CD4-positive, alpha-beta T cell (primary cell): Measurements from ENCODE around the gene TEX12. TPM values are rescaled to one million over a fixed set of nuclear protein-coding genes. Genes with fewer than 3 reads are reported as not detected.

Experiments
- ATAC-seq: fragments of 200-7000 bp; cut with Tn5 transposase; one replicate; pipeline ENCODE4 v1.10.0; 2022; ENCODE audit warnings: mild to moderate bottlenecking; ENCODE audit not compliant: poor library complexity
- CTCF ChIA-PET: fragments of 350-600 bp; sonication (Branson Sonifier 250); formaldehyde crosslinking; loops from one replicate; lab custom pipeline; 2021; ENCODE audit warnings: antibody characterized with exemption, inconsistent platforms; lab: Charles Lee
- POLR2A ChIA-PET: fragments of 350-600 bp; sonication (Branson Sonifier 250); formaldehyde crosslinking; loops from one replicate; lab custom pipeline; 2021; ENCODE audit warnings: antibody characterized with exemption, inconsistent platforms; lab: Charles Lee
- DNase-seq, 14 experiments: peaks; one replicate each; pipeline ENCODE4 v3.0.0-alpha.2; 2013 to 2020; ENCODE audit warnings: mixed read lengths in 2 of 14
- H3K27ac ChIP-seq, 2 donors: one replicate each; pipeline versions ENCODE4 v1.5.1 to v1.7.0; 2013; ENCODE audit warnings: low read length in 2 of 2, low read depth in 1 of 2, mild to moderate bottlenecking in 1 of 2
- H3K27me3 ChIP-seq, 2 experiments: 1 replicate in 1 of 2; 2 replicates in 1 of 2; pipeline versions ENCODE4 v1.6.1 to v1.7.0; 2013; ENCODE audit warnings: low read length in 2 of 2, control low read depth in 1 of 2, mild to moderate bottlenecking in 1 of 2, moderate library complexity in 1 of 2; ENCODE audit not compliant: insufficient read depth in 2 of 2, control insufficient read depth in 1 of 2
- H3K36me3 ChIP-seq: one replicate; pipeline ENCODE4 v1.6.1; 2013; ENCODE audit warnings: low read length, control low read depth; ENCODE audit not compliant: insufficient read depth
- H3K4me1 ChIP-seq: one replicate; pipeline ENCODE4 v1.6.1; 2013; ENCODE audit warnings: low read length, control low read depth; ENCODE audit not compliant: insufficient read depth
- H3K4me3 ChIP-seq: one replicate; pipeline ENCODE4 v1.5.1; 2013; ENCODE audit warnings: mild to moderate bottlenecking, low read length, moderate library complexity
- H3K9me3 ChIP-seq, 2 experiments: 1 replicate in 1 of 2; 2 replicates in 1 of 2; pipeline versions ENCODE4 v1.6.1 to v1.7.0; 2013; ENCODE audit warnings: low read length in 2 of 2, mild to moderate bottlenecking in 2 of 2, control low read depth in 1 of 2, moderate library complexity in 1 of 2; ENCODE audit not compliant: control insufficient read depth in 1 of 2, insufficient read depth in 1 of 2
- H3K27ac Mint-ChIP-seq: one replicate; pipeline ENCODE4 v1.8.0; 2020; ENCODE audit warnings: mixed read lengths
- H3K27me3 Mint-ChIP-seq: one replicate; pipeline ENCODE4 v1.8.0; 2021; ENCODE audit warnings: mixed read lengths
- H3K36me3 Mint-ChIP-seq: one replicate; pipeline ENCODE4 v1.8.0; 2021; ENCODE audit warnings: low read depth, mixed read lengths
- H3K4me1 Mint-ChIP-seq: one replicate; pipeline ENCODE4 v1.8.0; 2021; ENCODE audit warnings: low read depth, mixed read lengths
- H3K4me3 Mint-ChIP-seq: one replicate; pipeline ENCODE4 v1.8.0; 2020; ENCODE audit warnings: mild to moderate bottlenecking, mixed read lengths
- H3K9me3 Mint-ChIP-seq: one replicate; pipeline ENCODE4 v1.8.0; 2020; ENCODE audit warnings: mixed read lengths
- intact Hi-C, 2 experiments: fragments of 100-400 bp; cut with DNase I in 1 of 2; cut with micrococcal nuclease in 1 of 2; formaldehyde crosslinking; loops; one replicate each; pipeline versions ENCODE4 v1.15.1 to v1.9.0; 2023 to 2025; cut with DNase I, micrococcal nuclease
- total RNA-seq, 174 experiments: library from RNA in 2 of 174; stranded (reverse) in 2 of 174; gene quantifications; one replicate each; pipeline ENCODE4 v1.2.3 and lab custom pipeline; 2021 to 2026
- TF ChIP-seq, protein P1 (sequence below): fragments of 200-600 bp; IDR thresholded peaks from one replicate; pipeline ENCODE4 v1.8.0; 2022; ENCODE audit warnings: antibody characterized with exemption, mild to moderate bottlenecking

TEX12 gene
- total RNA-seq, 2 experiments from 2014 or later = 0.39 to 0.82 TPM

GRCh38 chr11:112175599-112175952, 8.4 kb downstream of the TEX12 start:
- peak overlapping the region; percentile 15 for H3K4me3 ChIP-seq
- Mint-ChIP-seq H3K4me3 (no peak overlapping the region), H3K27ac (no peak overlapping the region), H3K4me1 (peaks cover 13% of the 10 kb centered on the region), H3K9me3 (no peaks in the 10 kb centered on the region), H3K36me3 (no peaks in the 10 kb centered on the region), H3K27me3 (peaks cover 13% of the 10 kb centered on the region)
- H3K9me3 ChIP-seq = no peaks in the 10 kb centered on the region
- peaks cover 0 to 3% of the 10 kb centered on the region in 2 experiments for H3K27me3 ChIP-seq
- ChIA-PET POLR2A (interaction anchor here (0.7 kb wide), 1 partner anchor 360 kb away, joined by 4 read pairs; no protein-coding TSS in a partner anchor), CTCF (no interaction called here)
- peaks cover 3% of the 10 kb centered on the region for H3K4me1 ChIP-seq
- no peak for DNase-seq
- H3K36me3 ChIP-seq = no peaks in the 10 kb centered on the region
- no peak for ATAC-seq
- TF ChIP-seq, protein P1, sequence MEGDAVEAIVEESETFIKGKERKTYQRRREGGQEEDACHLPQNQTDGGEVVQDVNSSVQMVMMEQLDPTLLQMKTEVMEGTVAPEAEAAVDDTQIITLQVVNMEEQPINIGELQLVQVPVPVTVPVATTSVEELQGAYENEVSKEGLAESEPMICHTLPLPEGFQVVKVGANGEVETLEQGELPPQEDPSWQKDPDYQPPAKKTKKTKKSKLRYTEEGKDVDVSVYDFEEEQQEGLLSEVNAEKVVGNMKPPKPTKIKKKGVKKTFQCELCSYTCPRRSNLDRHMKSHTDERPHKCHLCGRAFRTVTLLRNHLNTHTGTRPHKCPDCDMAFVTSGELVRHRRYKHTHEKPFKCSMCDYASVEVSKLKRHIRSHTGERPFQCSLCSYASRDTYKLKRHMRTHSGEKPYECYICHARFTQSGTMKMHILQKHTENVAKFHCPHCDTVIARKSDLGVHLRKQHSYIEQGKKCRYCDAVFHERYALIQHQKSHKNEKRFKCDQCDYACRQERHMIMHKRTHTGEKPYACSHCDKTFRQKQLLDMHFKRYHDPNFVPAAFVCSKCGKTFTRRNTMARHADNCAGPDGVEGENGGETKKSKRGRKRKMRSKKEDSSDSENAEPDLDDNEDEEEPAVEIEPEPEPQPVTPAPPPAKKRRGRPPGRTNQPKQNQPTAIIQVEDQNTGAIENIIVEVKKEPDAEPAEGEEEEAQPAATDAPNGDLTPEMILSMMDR = no peak
- intact Hi-C loops = no loop called here
- no peak overlapping the region for H3K27ac ChIP-seq

DNA sequence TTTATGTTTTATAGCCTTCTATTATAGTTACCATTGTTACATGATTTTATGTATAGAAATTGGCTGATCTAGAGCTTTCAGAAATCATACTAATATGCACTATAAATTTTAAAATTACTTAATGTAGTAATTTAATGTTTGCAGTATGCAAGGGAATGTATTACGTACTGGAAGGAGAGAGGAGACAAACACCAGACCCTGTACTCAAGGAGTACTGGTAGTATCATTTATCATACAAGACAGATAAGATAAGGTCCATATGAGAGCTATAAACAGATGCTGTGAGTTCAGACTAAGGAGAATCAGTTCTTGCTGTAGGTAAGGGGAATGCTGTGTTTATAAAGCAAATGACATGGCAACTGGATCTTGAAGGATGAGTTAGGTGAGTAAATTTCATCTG, 8.9 kb downstream of the TEX12 start:
- Histone ChIP-seq H3K4me1 (peaks cover 3% of the 10 kb centered on the region), H3K27me3 (peaks cover 0 to 3% of the 10 kb centered on the region in 2 experiments), H3K36me3 (no peaks in the 10 kb centered on the region), H3K4me3 (no peak overlapping the region), H3K9me3 (no peaks in the 10 kb centered on the region), H3K27ac (no peak overlapping the region)
- no peak overlapping the region for H3K4me3 Mint-ChIP-seq
- H3K9me3 Mint-ChIP-seq = no peaks in the 10 kb centered on the region
- POLR2A ChIA-PET = interaction anchor here (0.7 kb wide), 1 partner anchor 360 kb away, joined by 4 read pairs; no protein-coding TSS in a partner anchor
- ATAC-seq (no peak), DNase-seq (no peak)
- TF ChIP-seq, protein P1 = no peak
- no peak overlapping the region for H3K27ac Mint-ChIP-seq
- CTCF ChIA-PET = no interaction called here
- intact Hi-C loops = no loop called here
- peaks cover 13% of the 10 kb centered on the region for H3K27me3 Mint-ChIP-seq
- peaks cover 13% of the 10 kb centered on the region for H3K4me1 Mint-ChIP-seq
- H3K36me3 Mint-ChIP-seq = no peaks in the 10 kb centered on the region

- Mint-ChIP-seq H3K4me3 (no peak overlapping the region), H3K4me1 (peaks cover 13% of the 10 kb centered on the region), H3K27me3 (peaks cover 13% of the 10 kb centered on the region), H3K9me3 (no peaks in the 10 kb centered on the region), H3K36me3 (no peaks in the 10 kb centered on the region), H3K27ac (no peak overlapping the region)
- Histone ChIP-seq H3K4me1 (peaks cover 3% of the 10 kb centered on the region), H3K36me3 (no peaks in the 10 kb centered on the region), H3K27ac (no peak overlapping the region), H3K9me3 (no peaks in the 10 kb centered on the region), H3K27me3 (peaks cover 0 to 3% of the 10 kb centered on the region in 2 experiments), H3K4me3 (no peak overlapping the region)
- intact Hi-C loops = no loop called here
- CTCF ChIA-PET = no interaction called here
- DNase-seq (no peak), ATAC-seq (no peak)
- POLR2A ChIA-PET = no interaction called here
- TF ChIP-seq, protein P1 = no peak
These were observed 10.4 kb downstream of the TEX12 start for GRCh38 chr11:112177589-112177988.
